Liver (tissue), 9 donors: ENCODE measurements around the gene MVP. TPM values are rescaled to one million over a fixed set of nuclear protein-coding genes. Genes with fewer than 3 reads are reported as not detected.

Source experiments
- DNase-seq: peaks from one replicate; pipeline ENCODE4 v3.0.0-alpha.2; 2017; ENCODE audit warnings: low spot score
- H3K27ac ChIP-seq, 2 donors: one replicate each; pipeline ENCODE4 v1.7.0; 2013; ENCODE audit warnings: inconsistent platforms in 2 of 2, low read length in 2 of 2, control low read depth in 1 of 2, low read depth in 1 of 2, mild to moderate bottlenecking in 1 of 2
- H3K27me3 ChIP-seq, 4 donors: one replicate each; pipeline versions ENCODE4 v1.6.1 to v1.7.0; 2013; ENCODE audit warnings: low read length in 3 of 4, inconsistent platforms in 1 of 4, mild to moderate bottlenecking in 1 of 4, moderate library complexity in 1 of 4; ENCODE audit not compliant: control insufficient read depth in 4 of 4, insufficient read depth in 4 of 4
- H3K36me3 ChIP-seq, 4 donors: one replicate each; pipeline versions ENCODE4 v1.6.1 to v1.7.0; 2013; ENCODE audit warnings: low read length in 3 of 4, mild to moderate bottlenecking in 3 of 4, low read depth in 1 of 4, moderate library complexity in 1 of 4; ENCODE audit not compliant: control insufficient read depth in 4 of 4, insufficient read depth in 3 of 4
- H3K4me1 ChIP-seq, 4 donors: one replicate each; pipeline versions ENCODE4 v1.6.1 to v1.7.0; 2013; ENCODE audit warnings: low read length in 3 of 4, mild to moderate bottlenecking in 3 of 4, moderate library complexity in 1 of 4; ENCODE audit not compliant: control insufficient read depth in 4 of 4, insufficient read depth in 4 of 4
- H3K4me3 ChIP-seq, 3 donors: one replicate each; pipeline versions ENCODE4 v1.6.1 to v1.7.0; 2013; ENCODE audit warnings: low read length in 3 of 3, control low read depth in 1 of 3, low read depth in 1 of 3, mild to moderate bottlenecking in 1 of 3
- H3K9ac ChIP-seq, 2 donors: one replicate each; pipeline ENCODE4 v1.7.0; 2013; ENCODE audit warnings: low read length in 2 of 2, mild to moderate bottlenecking in 2 of 2, moderate library complexity in 2 of 2, control low read depth in 1 of 2, low read depth in 1 of 2
- H3K9me3 ChIP-seq, 4 donors: one replicate each; pipeline versions ENCODE4 v1.6.1 to v1.7.0; 2013; ENCODE audit warnings: low read length in 3 of 4; ENCODE audit not compliant: control insufficient read depth in 4 of 4
- ATF3 ChIP-seq: IDR thresholded peaks from 2 replicates; pipeline ENCODE4 v1.6.1; 2016; ENCODE audit warnings: antibody characterized with exemption
- CTCF ChIP-seq: fragments of 150-350 bp; IDR thresholded peaks from 2 replicates; pipeline ENCODE4 v1.5.1; 2017; ENCODE audit warnings: improper control_type of control experiment, low read depth, low read length; ENCODE audit not compliant: missing input control
- EGR1 ChIP-seq, 2 donors: IDR thresholded peaks; 2 replicates each; pipeline ENCODE4 v1.6.1; 2016 to 2018; ENCODE audit warnings: antibody characterized with exemption in 2 of 2, low read depth in 2 of 2
- FOXA1 ChIP-seq: IDR thresholded peaks from 2 replicates; pipeline ENCODE4 v1.6.1; 2016; ENCODE audit warnings: antibody characterized with exemption
- FOXA2 ChIP-seq: IDR thresholded peaks from 2 replicates; pipeline ENCODE4 v1.6.1; 2016; ENCODE audit warnings: antibody characterized with exemption
- GABPA ChIP-seq, 2 donors: IDR thresholded peaks in 1 of 2; conservative IDR thresholded peaks in 1 of 2; 2 replicates each; pipeline ENCODE4 v1.6.1; 2016; ENCODE audit warnings: antibody characterized with exemption in 2 of 2, mild to moderate bottlenecking in 1 of 2, moderate library complexity in 1 of 2
- HNF4A ChIP-seq, 2 donors: conservative IDR thresholded peaks; 2 replicates each; pipeline ENCODE4 v1.6.1; 2016; ENCODE audit warnings: antibody characterized with exemption in 2 of 2, mild to moderate bottlenecking in 2 of 2
- HNF4G ChIP-seq: IDR thresholded peaks from 2 replicates; pipeline ENCODE4 v1.6.1; 2016; ENCODE audit warnings: antibody characterized with exemption
- JUND ChIP-seq, 2 donors: IDR thresholded peaks; 2 replicates each; pipeline ENCODE4 v1.6.1; 2016; ENCODE audit warnings: antibody characterized with exemption in 2 of 2
- MAX ChIP-seq: IDR thresholded peaks from 2 replicates; pipeline ENCODE4 v1.6.1; 2016; ENCODE audit warnings: antibody characterized with exemption
- NR2F2 ChIP-seq: IDR thresholded peaks from 2 replicates; pipeline ENCODE4 v1.6.1; 2016; ENCODE audit warnings: antibody characterized with exemption
- RAD21 ChIP-seq, 2 donors: IDR thresholded peaks; 2 replicates each; pipeline ENCODE4 v1.6.1; 2016; ENCODE audit warnings: antibody characterized with exemption in 2 of 2, mild to moderate bottlenecking in 2 of 2
- REST ChIP-seq: IDR thresholded peaks from 2 replicates; pipeline ENCODE4 v1.6.1; 2016; ENCODE audit warnings: antibody characterized with exemption, mild to moderate bottlenecking
- RXRA ChIP-seq, 2 donors: IDR thresholded peaks; 2 replicates each; pipeline ENCODE4 v1.6.1; 2017 to 2018; ENCODE audit warnings: antibody characterized with exemption in 2 of 2, mild to moderate bottlenecking in 1 of 2
- SP1 ChIP-seq: IDR thresholded peaks from 2 replicates; pipeline ENCODE4 v1.6.1; 2018; ENCODE audit warnings: antibody characterized with exemption, mild to moderate bottlenecking
- TAF1 ChIP-seq: conservative IDR thresholded peaks from 2 replicates; pipeline ENCODE4 v1.6.1; 2016; ENCODE audit warnings: antibody characterized with exemption, mild to moderate bottlenecking
- YY1 ChIP-seq: IDR thresholded peaks from 2 replicates; pipeline ENCODE4 v1.6.1; 2016; ENCODE audit warnings: antibody characterized with exemption, mild to moderate bottlenecking
- ZBTB33 ChIP-seq: IDR thresholded peaks from 2 replicates; pipeline ENCODE4 v1.6.1; 2016; ENCODE audit warnings: antibody characterized with exemption
- WGBS: extraction: QIAGEN DNeasy Blood & Tissue Kit; methylation state at CpG from one replicate; pipeline ENCODE4 v1.1.7; 2013; 5-methylcytosine and 5-hydroxymethylcytosine counted together
- polyA plus RNA-seq, 2 donors: library from polyadenylated mRNA; stranded (reverse) in 1 of 2; unstranded in 1 of 2; fragments of 200-250 nt in 1 of 2; fragments of >200 nt in 1 of 2; fragmentation: Nextera tagmentation in 1 of 2; extraction: Ambion mirVana in 1 of 2; gene quantifications; one replicate each; pipeline versions ENCODE4 v1.2.1 to v1.2.3, GENCODE V29; 2013 to 2015
- total RNA-seq, 2 donors: library from RNA; depleted of rRNA; stranded (reverse); fragments of >200 nt; gene quantifications; one replicate each; pipeline ENCODE4 v1.2.3, GENCODE V29; 2014
- donor health status: healthy.
- donor health status: healthy.
- donor health status: healthy.
- donor health status: healthy.
- donor health status: healthy.

MVP gene
- total and polyA plus RNA-seq, 4 donors, result 30.7 to 78.4 (median 50.7) TPM

GRCh38 chr16:29805232-29806098, 14.8 kb upstream of the MVP start:
- peak; percentile 98 for TF ChIP-seq YY1
- TF ChIP-seq FOXA2, result peak; percentile 37
- TF ChIP-seq HNF4G, result no peak
- no peak for TF ChIP-seq NR2F2
- peak in 1 of 2 donors; percentile 15 for TF ChIP-seq RAD21 (IDR thresholded peaks at IDR 0.05)
- TF ChIP-seq HNF4A (conservative IDR thresholded peaks at IDR 0.05), result peak in 1 of 2 donors; percentile 15
- TF ChIP-seq GABPA (IDR thresholded peaks at IDR 0.05 in 1 of 2, conservative IDR thresholded peaks at IDR 0.05 in 1 of 2), result peak in 1 of 2 donors; percentile 70
- peak; percentile 91 for TF ChIP-seq MAX
- TF ChIP-seq ZBTB33, result peak; percentile 91
- peak; percentile 83 to 90 for TF ChIP-seq EGR1 (IDR thresholded peaks at IDR 0.05; ENCODE audit: low read depth in 2 of 2)
- peak; percentile 71 for TF ChIP-seq SP1
- TF ChIP-seq ATF3, result no peak
- TF ChIP-seq FOXA1, result peak; percentile 69
- peak; percentile 21 to 28 for TF ChIP-seq JUND (IDR thresholded peaks at IDR 0.05)
- peak; percentile 69 for TF ChIP-seq REST
- TF ChIP-seq TAF1, result peak; percentile 50
- TF ChIP-seq RXRA (IDR thresholded peaks at IDR 0.05), result peak; percentile 20 to 54
- TF ChIP-seq CTCF, result no peak
- H3K4me3 ChIP-seq, result peak overlapping the region; percentile 90 to 93 (median 93)
- peak overlapping the region; percentile 91 to 94 for H3K9ac ChIP-seq
- 1% methylated on average over 103 of the region's 103 CpGs for WGBS
- no peaks in the 10 kb centered on the region for H3K27me3 ChIP-seq
- peak overlapping the region; percentile 91 to 98 for H3K27ac ChIP-seq
- H3K4me1 ChIP-seq, result peaks cover 8 to 37% (median 21%) of the 10 kb centered on the region in 4 donors
- H3K9me3 ChIP-seq, result no peaks in the 10 kb centered on the region
- H3K36me3 ChIP-seq, result peaks cover 2 to 10% (median 4%) of the 10 kb centered on the region in 4 donors
- peak; percentile 97 for DNase-seq
